A549 (cell line): Measurements from ENCODE around the gene SULT1A1. TPM values are rescaled to one million over a fixed set of nuclear protein-coding genes. Genes with fewer than 3 reads are reported as not detected.

ENCODE experiments used
- ATAC-seq, 2 experiments: fragments of 200-7000 bp in 1 of 2; fragments of >200 bp in 1 of 2; cut with Nextera tagmentation in 1 of 2; cut with Tn5 transposase in 1 of 2; 3 replicates each; pipeline versions ENCODE4 v1.8.0 to v1.9.1; 2018 to 2020; ENCODE audit warnings: mild to moderate bottlenecking in 1 of 2, moderate library complexity in 1 of 2
- CTCF ChIA-PET: fragments of 300-600 bp; sonication (Branson Sonifier 250); formaldehyde crosslinking; extraction: SDS; loops from one replicate; lab custom pipeline; 2021; ENCODE audit warnings: antibody characterized with exemption, inconsistent platforms; lab: Yijun Ruan, JAX
- POLR2A ChIA-PET: fragments of 350-600 bp; formaldehyde crosslinking; extraction: SDS; loops from one replicate; lab custom pipeline; 2021; ENCODE audit warnings: antibody characterized with exemption, inconsistent platforms; lab: Yijun Ruan, JAX
- DNase-seq, 2 experiments: peaks; one replicate each; pipeline versions ENCODE4 v3.0.0 to v3.0.0-alpha.2; 2011 to 2016; ENCODE audit warnings: low read depth in 1 of 2, low spot score in 1 of 2
- FAIRE-seq: peaks from 2 replicates; lab custom pipeline; 2011; peaks lifted over from hg19 to GRCh38; lab: Jason Lieb, UNC
- H3K27ac ChIP-seq, 2 experiments: fragments of >200 bp; sonication (Bioruptor Twin); formaldehyde crosslinking; 3 replicates each; pipeline ENCODE4 v1.5.1; 2016 to 2017
- H3K4me1 ChIP-seq: fragments of >200 bp; sonication (Bioruptor Twin); formaldehyde crosslinking; 3 replicates; pipeline ENCODE4 v1.6.1; 2016
- H3K4me2 ChIP-seq: fragments of >200 bp; sonication (Bioruptor Twin); formaldehyde crosslinking; 3 replicates; pipeline ENCODE4 v1.6.1; 2016
- H3K4me3 ChIP-seq: fragments of >200 bp; sonication (Bioruptor Twin); formaldehyde crosslinking; 3 replicates; pipeline ENCODE4 v1.5.1; 2016
- H3K9me3 ChIP-seq: fragments of >200 bp; sonication (Bioruptor Twin); formaldehyde crosslinking; 3 replicates; pipeline ENCODE4 v1.6.1; 2016
- ATOH8 ChIP-seq: fragments of 250-450 bp; sonication (Bioruptor Pico); IDR thresholded peaks from 2 replicates; pipeline ENCODE4 v1.5.0; 2020; ENCODE audit warnings: low read depth, mild to moderate bottlenecking, moderate library complexity
- BCL3 ChIP-seq: fragments of >200 bp; sonication (Bioruptor Twin); formaldehyde crosslinking; IDR thresholded peaks from 3 replicates; pipeline ENCODE4 v1.6.1; 2016
- BHLHE40 ChIP-seq: IDR thresholded peaks from 2 replicates; pipeline ENCODE4 v1.6.1; 2012; ENCODE audit warnings: low read depth, low read length, inconsistent platforms
- CBX8 ChIP-seq: fragments of 200-600 bp; sonication (generic); IDR thresholded peaks from 2 replicates; pipeline ENCODE4 v1.6.1; 2016
- CHD2 ChIP-seq: fragments of 150-350 bp; IDR thresholded peaks from 2 replicates; pipeline ENCODE4 v1.6.1; 2014; ENCODE audit warnings: low read length; ENCODE audit not compliant: partially characterized antibody
- FOSB ChIP-seq: fragments of 250-450 bp; sonication (Bioruptor Pico); IDR thresholded peaks from 2 replicates; pipeline ENCODE4 v1.5.0; 2020; ENCODE audit warnings: mild to moderate bottlenecking, moderate library complexity
- FOSL2 ChIP-seq, 2 experiments: fragments of 450-650 bp in 1 of 2; fragments of >200 bp in 1 of 2; sonication (Bioruptor Twin) in 1 of 2; formaldehyde crosslinking; IDR thresholded peaks; 2 replicates each; pipeline versions ENCODE4 v1.5.0 to v1.6.1; 2016 to 2020; ENCODE audit warnings: mild to moderate bottlenecking in 1 of 2, moderate library complexity in 1 of 2
- GATA3 ChIP-seq: IDR thresholded peaks from 2 replicates; pipeline ENCODE4 v1.6.1; 2012; ENCODE audit warnings: borderline replicate concordance
- HDAC2 ChIP-seq: fragments of 200-600 bp; sonication (generic); IDR thresholded peaks from 2 replicates; pipeline ENCODE4 v1.6.1; 2016
- HMGXB4 ChIP-seq: fragments of 250-450 bp; sonication (Bioruptor Pico); IDR thresholded peaks from 2 replicates; pipeline ENCODE4 v1.5.0; 2021; ENCODE audit warnings: mild to moderate bottlenecking, moderate library complexity, borderline replicate concordance
- HOXA7 ChIP-seq: fragments of 250-450 bp; sonication (Bioruptor Pico); IDR thresholded peaks from 2 replicates; pipeline ENCODE4 v1.5.0; 2020; ENCODE audit warnings: mild to moderate bottlenecking, moderate library complexity
- KDM5A ChIP-seq: fragments of 200-600 bp; sonication (generic); IDR thresholded peaks from 2 replicates; pipeline ENCODE4 v1.6.1; 2016; ENCODE audit warnings: antibody characterized with exemption, mild to moderate bottlenecking
- MAFK ChIP-seq: fragments of 450-650 bp; IDR thresholded peaks from 2 replicates; pipeline ENCODE4 v1.6.1; 2014; ENCODE audit not compliant: partially characterized antibody
- MAX ChIP-seq: IDR thresholded peaks from 2 replicates; pipeline ENCODE4 v1.6.1; 2012
- MAZ ChIP-seq: fragments of 150-350 bp; IDR thresholded peaks from 2 replicates; pipeline ENCODE4 v1.6.1; 2014; ENCODE audit warnings: antibody characterized with exemption, low read depth, low read length, borderline replicate concordance
- NFE2L2 ChIP-seq: fragments of 150-350 bp; conservative IDR thresholded peaks from 2 replicates; pipeline ENCODE4 v1.6.1; 2014; ENCODE audit warnings: low read length
- PHF8 ChIP-seq: fragments of 200-600 bp; sonication (generic); IDR thresholded peaks from 2 replicates; pipeline ENCODE4 v1.6.1; 2016; ENCODE audit warnings: low read depth, mild to moderate bottlenecking, antibody characterized with exemption, moderate library complexity, borderline replicate concordance
- POLR2AphosphoS2 ChIP-seq: conservative IDR thresholded peaks from 2 replicates; pipeline ENCODE4 v1.6.1; 2012; ENCODE audit warnings: low read length, improper control_type of control experiment, inconsistent platforms
- RFX5 ChIP-seq: fragments of 450-650 bp; IDR thresholded peaks from 2 replicates; pipeline ENCODE4 v1.7.1; 2014; ENCODE audit warnings: antibody characterized with exemption, mild to moderate bottlenecking, moderate library complexity
- RNF2 ChIP-seq: fragments of 200-600 bp; sonication (generic); IDR thresholded peaks from 2 replicates; pipeline ENCODE4 v1.6.1; 2016; ENCODE audit warnings: low read depth, mild to moderate bottlenecking, antibody characterized with exemption, moderate library complexity, borderline replicate concordance
- SREBF2 ChIP-seq: fragments of 450-650 bp; IDR thresholded peaks from 2 replicates; pipeline ENCODE4 v1.6.1; 2014; ENCODE audit warnings: mild to moderate bottlenecking, moderate library complexity
- ZFP36 ChIP-seq: fragments of 450-650 bp; IDR thresholded peaks from 2 replicates; pipeline ENCODE4 v1.6.1; 2014; ENCODE audit warnings: borderline replicate concordance; ENCODE audit not compliant: partially characterized antibody
- ZNF302 ChIP-seq: fragments of 250-450 bp; sonication (Bioruptor Pico); IDR thresholded peaks from 2 replicates; pipeline ENCODE4 v1.9.0; 2021; ENCODE audit warnings: inconsistent platforms, mild to moderate bottlenecking, moderate library complexity
- WGBS: methylation state at CpG from one replicate; pipeline ENCODE4 v1.1.6; 2017; ENCODE audit errors: missing lambda C conversion rate; 5-methylcytosine and 5-hydroxymethylcytosine counted together
- polyA plus RNA-seq, 4 experiments: library from polyadenylated mRNA; depleted of rRNA in 3 of 4; stranded (reverse); fragments of >200 nt; fragmentation: RNase III in 1 of 4; extraction: RNeasy Plus Mini Kit Qiagen cat#74134 plus additional on column Dnase treatment in 1 of 4; gene quantifications; 2 replicates in 3 of 4; 3 replicates in 1 of 4; pipeline ENCODE4 v1.2.3, GENCODE V29; 2011 to 2017

The SULT1A1 gene
- polyA plus RNA-seq, 2 of the 4 experiments (the other 2 are of a cell fraction): 2.5 to 4.0 TPM

GRCh38 chr16:28563218-28563617 lies 46.6 kb downstream of the SULT1A1 start:
- H3K4me3 ChIP-seq: no peak overlapping the region
- WGBS: 88% methylated on average over 6 of the region's 6 CpGs
- ChIA-PET CTCF (interaction anchor here (0.7 kb wide), 1 partner anchor 13 kb away, joined by 3 read pairs; no protein-coding TSS in a partner anchor), POLR2A (interaction anchor here (1.2 kb wide), 1 partner anchor 9 kb away, joined by 6 read pairs; the partner anchor contains the start of gene SGF29)
- no peak overlapping the region for H3K4me2 ChIP-seq
- peaks cover 15% of the 10 kb centered on the region; the same call in 2 of the 3 replicates for H3K9me3 ChIP-seq
- TF ChIP-seq FOSB (CRISPR knock-in tag) (no peak), POLR2AphosphoS2 (no peak), CHD2 (no peak), RFX5 (no peak), MAZ (no peak), CBX8 (no peak), HOXA7 (no peak), BHLHE40 (no peak), RNF2 (no peak), ZNF302 (CRISPR knock-in tag) (no peak), GATA3 (no peak), KDM5A (no peak), MAFK (no peak)
- DNase-seq (no peak), FAIRE-seq (no peak), ATAC-seq (no peak)
- H3K27ac ChIP-seq: no peak overlapping the region
- H3K4me1 ChIP-seq: 0 out of 3 replicates have a peak, but pooled peaks cover 3% of the 10 kb centered on the region

GRCh38 chr16:28562199-28562598 lies 47.6 kb downstream of the SULT1A1 start:
- no peak overlapping the region for H3K27ac ChIP-seq
- no peak for ATAC-seq
- 0 out of 3 replicates have a peak, but pooled peaks cover 3% of the 10 kb centered on the region for H3K4me1 ChIP-seq
- H3K4me3 ChIP-seq: no peak overlapping the region
- 94% methylated on average over 4 of the region's 4 CpGs for WGBS
- no peak for FAIRE-seq
- no peak for DNase-seq
- peaks cover 7% of the 10 kb centered on the region; the same call in 2 of the 3 replicates for H3K9me3 ChIP-seq
- ChIA-PET CTCF (no interaction called here), POLR2A (interaction anchor here (1.2 kb wide), 1 partner anchor 8 kb away, joined by 6 read pairs; the partner anchor contains the start of gene SGF29)
- TF ChIP-seq BHLHE40 (no peak), SREBF2 (no peak), HOXA7 (no peak), ZNF302 (CRISPR knock-in tag) (no peak), NFE2L2 (no peak), PHF8 (no peak), HDAC2 (no peak)
- no peak overlapping the region for H3K4me2 ChIP-seq

- CTCF ChIA-PET: no interaction called here
- no peak for FAIRE-seq
- H3K9me3 ChIP-seq: 0 out of 3 replicates have a peak, but pooled peaks cover 3% of the 10 kb centered on the region
- no peak for TF ChIP-seq GATA3
- TF ChIP-seq ATOH8 (CRISPR knock-in tag): no peak
- TF ChIP-seq MAX: no peak
- TF ChIP-seq POLR2AphosphoS2: no peak
- no peak for TF ChIP-seq CBX8
- TF ChIP-seq, all 56 proteins: peak for 0
- Histone ChIP-seq H3K4me2 (no peak overlapping the region), H3K27ac (no peak overlapping the region), H3K4me3 (no peak overlapping the region), H3K4me1 (0 out of 3 replicates have a peak, but pooled peaks cover 3% of the 10 kb centered on the region)
- 78% methylated on average over 7 of the region's 7 CpGs for WGBS
- POLR2A ChIA-PET: no interaction called here
- ATAC-seq (no peak; a peak in 2 of 6 replicates), DNase-seq (no peak)
Observed at GRCh38 chr16:28561557-28562187, 48.2 kb downstream of the SULT1A1 start.

GRCh38 chr16:28558456-28558855 lies 51.4 kb downstream of the SULT1A1 start:
- whole genome bisulfite sequencing: 71% methylated on average over 3 of the region's 3 CpGs
- Histone ChIP-seq H3K9me3 (no peaks in the 10 kb centered on the region), H3K4me1 (0 out of 3 replicates have a peak, but pooled peaks cover 6% of the 10 kb centered on the region), H3K27ac (no peak overlapping the region), H3K4me3 (no peak overlapping the region), H3K4me2 (no peak overlapping the region)
- ChIA-PET CTCF (no interaction called here), POLR2A (no interaction called here)
- FAIRE-seq (no peak), DNase-seq (no peak), ATAC-seq (no peak)
- TF ChIP-seq KDM5A (no peak), ATOH8 (CRISPR knock-in tag) (no peak), HMGXB4 (CRISPR knock-in tag) (no peak), ZFP36 (no peak), SREBF2 (no peak), BCL3 (no peak), FOSL2 (IDR thresholded peaks at IDR 0.05) (no peak), FOSL2 (CRISPR knock-in tag; IDR thresholded peaks at IDR 0.05) (no peak)
